Right kidney (tissue), 1 donor: ENCODE data around the gene COBL.
A peak's percentile ranks its signal among the peaks of the same experiment; 100 is the strongest.
"Not testable (repeated sequence)": the region's sequence is repeated elsewhere in the genome, so short reads cannot be mapped to it uniquely, and the experiment has no call there.

ENCODE experiments used
- DNase-seq: peaks from one replicate; pipeline ENCODE4 v3.0.0-alpha.2; 2016

COBL gene

GRCh38 chr7:51230723-51231122 lies 85.9 kb downstream of the COBL start:
- no peak for DNase-seq

DNA sequence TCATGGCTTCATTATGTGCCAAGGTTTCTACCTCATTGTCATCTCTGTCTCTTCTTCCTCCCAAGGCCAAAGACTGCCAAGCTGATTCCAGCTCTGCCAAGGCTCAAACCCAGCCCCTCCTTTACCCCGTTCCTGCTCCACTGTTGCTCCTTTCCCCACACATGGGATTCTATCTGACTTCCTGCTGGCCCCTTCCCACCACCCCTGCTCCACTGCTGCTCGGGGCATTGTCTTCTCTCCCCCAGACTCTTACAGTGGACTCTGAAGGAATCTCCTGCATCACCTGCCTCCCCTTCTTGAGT lies 86.3 kb downstream of the COBL start:
- DNase-seq = no peak

DNA sequence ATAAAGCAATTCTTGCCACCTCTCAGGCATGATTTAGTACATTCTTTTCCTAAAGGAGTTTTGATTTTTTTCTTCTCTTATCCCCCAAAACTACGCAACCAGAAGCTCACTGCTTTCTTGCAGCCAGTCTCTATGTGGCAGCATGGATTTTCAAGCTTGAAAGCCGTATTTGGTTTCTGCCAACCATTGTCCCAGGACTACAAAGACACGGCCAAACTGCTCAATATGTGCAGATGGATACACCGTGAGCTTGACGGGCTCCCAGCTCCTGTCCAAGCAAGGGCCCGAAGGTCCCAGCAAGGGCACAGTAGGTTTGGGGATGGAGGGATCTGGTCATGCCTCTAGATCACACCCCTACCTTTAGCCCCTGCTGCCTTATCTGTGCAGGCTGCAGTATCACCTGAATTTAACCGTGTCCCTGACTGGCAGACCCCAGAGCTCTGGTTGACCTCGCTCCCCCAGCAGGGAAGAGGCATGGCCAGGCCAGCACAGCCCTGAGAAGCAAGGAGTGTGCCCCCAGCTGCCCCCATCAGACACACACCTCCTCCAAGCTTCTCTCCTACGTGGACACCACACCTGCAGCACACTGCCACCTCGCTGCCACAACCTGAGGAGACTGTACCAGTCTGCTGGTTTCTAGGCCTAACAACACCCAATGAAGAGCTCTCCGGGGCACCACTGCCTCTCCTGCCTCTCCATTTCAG lies 86.8 kb downstream of the COBL start:
- no peak for DNase-seq

DNA sequence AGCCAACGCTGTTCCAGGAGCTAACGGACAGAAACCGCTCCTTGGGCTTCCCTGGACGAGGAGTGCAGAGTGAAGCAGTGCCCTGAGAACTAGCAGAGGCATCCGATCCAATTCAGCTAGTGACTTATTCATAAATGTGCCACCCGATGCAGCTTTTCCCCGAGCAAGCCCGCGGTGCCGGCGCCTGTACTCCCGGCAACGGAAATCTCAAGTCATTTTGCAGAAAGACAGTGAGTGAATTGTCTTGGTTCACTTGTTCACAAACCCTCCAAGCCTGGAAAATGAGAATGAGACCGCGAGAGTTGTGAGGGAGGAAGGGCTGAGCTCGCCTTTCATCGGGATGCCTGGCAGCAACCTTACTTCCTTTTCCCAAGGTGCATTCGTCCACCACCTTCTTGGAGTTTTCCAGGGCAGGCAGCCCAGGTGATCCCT lies 87.5 kb downstream of the COBL start:
- peak; percentile 25 for DNase-seq

DNA sequence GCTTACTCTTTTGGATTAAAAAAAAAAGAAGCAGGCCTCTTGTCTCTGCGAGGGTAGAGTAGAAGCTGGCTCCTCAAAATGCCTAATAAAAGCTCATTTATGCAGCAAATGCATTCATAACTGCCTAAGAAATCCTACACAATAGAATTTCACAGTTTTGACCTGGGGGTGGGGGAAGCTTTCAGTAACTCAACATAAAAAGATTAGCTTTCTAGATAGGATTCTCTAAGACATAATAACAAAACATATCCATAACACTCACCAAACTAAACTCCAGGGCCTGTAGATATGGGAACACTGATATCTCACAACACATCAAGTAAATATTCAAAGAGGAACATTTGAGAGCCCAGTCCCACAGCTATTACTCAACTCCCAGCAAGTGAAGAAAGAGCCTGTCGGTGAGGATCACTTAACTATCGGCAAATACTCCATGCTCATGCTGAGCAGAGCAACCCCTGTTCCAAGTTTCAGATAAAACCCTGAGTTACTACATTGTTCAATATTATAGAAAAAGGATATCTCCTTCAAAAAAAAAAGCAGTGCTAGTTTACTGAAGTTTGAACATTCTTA lies 88.1 kb downstream of the COBL start:
- no peak for DNase-seq

GRCh38 chr7:51227861-51228260 lies 88.7 kb downstream of the COBL start:
- no peak for DNase-seq

- no peak for DNase-seq
Observed at GRCh38 chr7:51226916-51227535, 89.6 kb downstream of the COBL start.

DNA sequence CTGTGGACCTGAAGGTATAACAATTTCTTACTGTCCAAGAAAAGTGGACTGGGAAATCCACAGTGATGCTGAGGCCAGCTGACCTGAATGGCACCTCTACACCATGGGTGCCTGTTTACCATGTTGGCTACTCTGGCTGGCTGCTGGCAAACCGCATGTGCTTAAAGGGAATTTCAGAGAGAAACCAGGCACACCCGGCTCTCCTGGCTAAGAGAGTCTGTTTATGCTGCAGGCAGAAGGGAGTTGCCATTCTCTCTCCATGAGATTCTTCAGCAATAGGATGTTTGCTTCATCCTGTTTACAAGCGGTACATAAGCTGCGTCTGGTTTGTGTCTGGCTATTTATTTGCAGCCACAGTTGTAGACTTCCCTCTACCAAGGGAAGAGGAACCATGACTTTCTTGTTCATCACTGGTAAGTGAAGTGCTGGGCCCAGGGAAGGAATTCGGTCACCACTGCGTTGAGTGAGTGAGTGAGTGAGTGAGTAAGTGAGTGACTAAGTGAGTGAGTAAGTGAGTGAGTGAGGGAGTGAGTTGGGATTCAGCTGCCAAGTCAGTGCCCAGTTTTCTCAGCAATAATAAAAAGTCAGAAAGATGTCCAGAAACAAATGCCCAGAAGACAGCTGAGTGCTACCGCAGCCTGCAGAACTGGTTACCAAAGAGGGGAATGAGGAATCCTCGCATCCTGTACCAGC lies 90.4 kb downstream of the COBL start:
- DNase-seq = no peak

- DNase-seq = no peak
Observed at GRCh38 chr7:51224811-51225595, 91.6 kb downstream of the COBL start.

DNA sequence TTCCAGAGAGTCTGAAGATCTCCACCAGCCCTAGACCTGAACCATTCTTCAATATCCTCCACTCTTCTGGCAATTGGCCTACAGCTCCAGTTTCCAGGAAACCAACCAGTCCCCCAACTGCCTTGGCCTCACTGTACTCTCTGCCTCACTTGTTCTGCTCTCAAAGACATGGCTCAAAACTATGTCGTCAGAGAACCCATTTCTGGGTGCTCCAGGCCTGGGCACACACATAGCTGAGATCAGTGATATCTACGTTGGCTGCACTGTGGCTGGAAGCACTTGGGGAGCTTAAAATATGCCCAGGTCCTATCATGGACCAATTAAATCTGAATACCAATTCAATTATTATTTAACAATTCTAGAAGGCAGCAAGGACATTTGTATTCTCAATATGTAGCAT lies 93.1 kb downstream of the COBL start:
- DNase-seq = no peak

- no peak for DNase-seq
Observed at GRCh38 chr7:51222916-51223315, 93.7 kb downstream of the COBL start.

DNA sequence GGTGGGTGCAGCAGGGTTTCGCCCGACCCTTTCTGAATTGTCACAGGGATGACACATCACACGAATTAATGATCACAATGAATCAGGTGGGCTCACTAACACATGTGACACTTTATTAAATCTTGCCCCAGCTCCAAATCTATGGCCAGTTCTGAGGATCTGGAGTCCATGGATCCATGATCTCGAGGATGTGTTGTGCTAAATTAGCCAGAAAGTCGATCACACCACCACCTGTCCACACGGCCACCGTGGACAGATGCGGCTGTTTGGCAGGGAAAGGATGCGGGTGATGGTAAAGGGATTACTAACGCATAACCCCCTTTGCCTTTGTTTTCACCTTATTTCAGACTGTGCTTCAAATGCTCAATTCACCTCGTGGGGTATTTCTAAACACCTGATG lies 96.4 kb downstream of the COBL start:
- DNase-seq = no peak

DNA sequence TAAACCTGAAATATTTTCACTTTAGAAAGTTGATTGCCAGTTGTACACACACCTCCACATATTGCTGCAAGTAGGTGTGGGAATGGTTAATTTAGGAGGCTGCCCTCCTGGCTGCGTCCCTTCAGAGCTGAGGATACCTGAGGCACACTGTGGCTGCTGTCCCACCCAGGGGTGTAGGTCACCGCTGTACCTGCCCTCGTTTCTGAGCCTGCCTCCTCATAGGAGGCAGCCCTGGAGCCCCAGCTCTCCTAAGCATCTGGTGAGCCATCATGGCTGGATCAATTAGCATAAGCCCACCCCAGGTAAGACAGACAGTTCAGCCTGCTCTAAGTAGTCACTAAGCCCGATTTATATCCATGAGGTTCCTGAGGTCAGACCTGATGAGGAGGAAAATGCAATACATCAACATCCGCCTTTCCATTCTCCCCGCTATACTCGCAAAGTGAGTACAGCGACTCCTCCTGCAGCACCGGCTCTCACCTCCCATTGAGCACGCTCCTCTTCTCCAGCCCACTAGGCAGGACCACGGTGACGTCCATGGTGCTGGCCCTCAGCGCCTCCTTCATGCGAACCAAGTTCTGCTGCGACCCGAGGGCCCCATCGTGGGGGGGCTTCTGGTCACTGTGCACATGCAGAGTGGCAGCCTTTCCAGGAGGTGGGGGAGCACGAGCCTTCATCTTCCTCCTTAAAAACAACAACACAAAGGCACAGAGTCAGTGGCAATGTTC lies 97.2 kb downstream of the COBL start:
- DNase-seq = no peak

DNA sequence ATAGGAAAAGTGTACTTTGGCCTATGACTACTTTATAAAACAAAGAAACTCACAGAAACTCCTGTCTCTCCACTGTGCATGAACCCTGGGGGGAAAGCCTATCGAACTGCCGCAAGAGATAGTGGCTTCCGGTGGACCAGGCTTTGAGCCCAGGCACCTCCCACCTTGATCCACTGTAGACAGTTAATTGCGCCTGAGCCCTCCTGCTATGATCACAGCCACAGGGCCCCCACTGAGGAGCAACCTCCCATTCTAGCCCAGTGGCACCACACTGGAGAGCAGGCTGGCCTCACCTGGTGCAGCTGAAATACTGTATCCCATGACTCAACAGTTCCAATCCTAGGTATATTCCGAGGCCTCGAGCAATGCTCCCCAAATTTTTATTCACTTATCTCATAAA lies 98.8 kb downstream of the COBL start:
- no peak for DNase-seq

GRCh38 chr7:51214098-51214497 lies 102.5 kb downstream of the COBL start:
- DNase-seq = no peak

DNA sequence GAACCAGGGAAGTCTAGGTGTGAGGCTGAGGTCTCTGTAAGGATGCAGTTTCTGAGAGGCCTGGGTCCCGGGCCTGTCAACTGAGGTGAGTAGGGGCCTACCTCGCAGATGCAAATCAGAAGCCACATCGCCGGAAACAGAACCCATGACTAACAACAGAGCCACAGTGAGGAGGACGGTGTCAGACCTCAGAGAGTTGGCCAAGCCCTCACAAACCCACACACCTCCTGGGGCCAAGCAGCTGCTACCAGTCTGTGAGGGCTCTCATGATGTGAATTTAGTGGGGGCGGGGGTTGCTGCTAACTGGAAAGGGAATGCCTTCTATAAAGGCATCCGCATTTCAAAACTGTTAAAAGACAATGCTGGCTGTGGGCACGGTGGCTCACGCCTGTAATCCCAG lies 103.0 kb downstream of the COBL start:
- no peak for DNase-seq

DNA sequence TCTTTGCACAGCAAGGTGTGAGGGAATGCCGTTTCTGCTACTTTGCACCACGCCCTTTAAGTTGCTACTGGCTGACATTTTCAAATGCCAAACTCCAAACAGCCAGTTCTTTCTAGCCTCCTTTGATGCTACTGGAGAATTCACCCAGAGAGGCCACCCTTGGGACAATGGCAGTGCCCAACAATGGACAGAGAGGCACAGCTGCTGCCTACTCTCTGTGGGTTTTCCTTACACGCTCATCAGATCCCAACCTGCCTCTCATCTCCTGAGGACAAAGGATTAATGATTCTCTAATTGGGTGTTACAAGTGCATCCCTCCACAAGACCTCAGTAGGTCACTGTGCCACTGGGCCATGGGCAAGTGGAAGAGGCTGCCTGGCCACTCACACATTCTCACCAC lies 105.8 kb downstream of the COBL start:
- DNase-seq = no peak

DNA sequence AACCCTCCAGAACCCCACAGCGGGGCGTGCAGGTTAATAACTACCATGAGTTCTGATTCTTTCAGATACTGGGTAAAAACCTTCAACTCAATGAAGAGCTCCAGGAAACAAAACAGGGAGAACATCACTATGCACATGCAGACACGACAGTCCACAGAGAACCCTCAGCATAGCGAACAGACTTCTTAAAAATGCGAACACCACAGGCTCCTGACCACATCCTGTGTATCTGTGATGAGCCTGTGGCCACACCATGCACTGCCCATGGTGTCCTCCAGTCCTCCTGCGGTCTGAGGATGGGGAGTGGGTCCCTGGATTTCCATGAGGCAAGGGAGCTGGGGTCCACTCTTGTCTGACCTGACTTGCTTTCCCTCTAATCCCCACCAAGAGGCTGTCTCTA lies 107.2 kb downstream of the COBL start:
- no peak for DNase-seq

DNA sequence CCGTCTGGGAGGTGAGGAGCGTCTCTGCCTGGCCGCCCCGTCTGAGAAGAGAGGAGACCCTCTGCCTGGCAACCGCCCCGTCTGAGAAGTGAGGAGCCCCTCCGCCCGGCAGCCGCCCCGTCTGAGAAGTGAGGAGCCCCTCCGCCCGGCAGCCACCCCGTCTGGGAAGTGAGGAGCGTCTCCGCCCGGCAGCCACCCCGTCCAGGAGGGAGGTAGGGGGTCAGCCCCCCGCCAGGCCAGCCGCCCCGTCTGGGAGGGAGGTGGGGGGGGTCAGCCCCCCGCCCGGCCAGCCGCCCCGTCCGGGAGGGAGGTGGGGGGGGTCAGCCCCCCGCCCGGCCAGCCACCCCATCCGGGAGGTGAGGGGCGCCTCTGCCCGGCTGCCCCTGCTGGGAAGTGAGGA lies 108.5 kb downstream of the COBL start:
- DNase-seq = not testable (repeated sequence)

DNA sequence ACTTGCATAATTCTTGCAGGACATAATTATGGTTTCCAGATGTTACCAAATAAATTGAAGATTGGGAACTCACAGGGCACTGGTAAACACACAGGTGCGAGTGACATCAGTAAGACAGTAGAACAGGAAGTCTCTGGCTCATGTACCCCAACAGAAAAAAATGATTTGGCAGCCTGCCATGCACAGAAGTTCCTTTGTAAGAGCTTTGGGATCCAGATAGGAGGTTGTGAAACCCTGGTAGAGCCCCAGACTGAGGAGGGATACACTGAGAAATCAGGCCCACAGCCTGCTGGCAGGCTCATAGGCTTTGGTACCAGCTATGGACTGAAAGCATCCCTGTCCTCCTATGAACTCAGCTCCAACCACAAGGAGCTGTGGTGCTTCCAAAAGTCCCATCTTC lies 118.0 kb downstream of the COBL start:
- no peak for DNase-seq

- DNase-seq = no peak
Observed at GRCh38 chr7:51190969-51191368, 125.6 kb downstream of the COBL start.

GRCh38 chr7:51189777-51190176 lies 126.8 kb downstream of the COBL start:
- DNase-seq = no peak
